ENCODE data around the gene TCAF1.
"Not testable (repeated sequence)": the region's sequence is repeated elsewhere in the genome, so short reads cannot be mapped to it uniquely, and the experiment has no call there.

- TF ChIP-seq CTCF, POLR2A (IDR thresholded peaks at IDR 0.05): not testable (repeated sequence)
Observed at GRCh38 chr7:143873242-143873641, 28.7 kb downstream of the TCAF1 start.
